Measurements from ENCODE around the gene OSTM1. TPM values are rescaled to one million over a fixed set of nuclear protein-coding genes. Genes with fewer than 3 reads are reported as not detected.
"Not testable (repeated sequence)": the region's sequence is repeated elsewhere in the genome, so short reads cannot be mapped to it uniquely, and the experiment has no call there.

OSTM1 gene
- total RNA-seq, 2 experiments from 2014 or later: 16.3 to 20.9 TPM

DNA sequence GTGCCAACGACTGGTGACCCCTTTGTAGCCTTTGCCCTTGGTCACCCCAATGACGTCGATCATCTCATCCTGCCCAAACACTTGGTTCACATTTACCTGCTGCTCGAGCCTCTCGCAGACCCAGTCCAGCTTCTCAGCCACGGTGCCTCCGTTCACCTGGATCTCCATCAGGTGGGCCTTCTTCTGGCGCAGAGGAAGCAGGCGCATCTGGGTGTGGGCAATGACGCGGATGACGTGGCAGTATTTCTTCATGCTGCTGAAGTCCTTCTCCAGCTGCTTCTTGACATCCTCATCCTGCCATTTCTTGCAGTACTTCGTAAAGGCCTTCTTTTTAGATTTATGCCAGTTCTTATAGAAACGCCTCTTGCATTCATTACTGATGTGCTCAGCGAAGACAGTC lies 69.7 kb downstream of the OSTM1 start:
- Histone ChIP-seq H3K4me3 (ENCODE audit: low read length) (no peak overlapping the region), H3K27ac (ENCODE audit: low read depth in 1 of 2, low read length in 2 of 2) (no peak overlapping the region), H3K36me3 (ENCODE audit: insufficient read depth, low read length) (no peaks in the 10 kb centered on the region), H3K4me1 (ENCODE audit: insufficient read depth, low read length) (no peaks in the 10 kb centered on the region), H3K9me3 (ENCODE audit: control insufficient read depth in 1 of 2, insufficient read depth in 1 of 2, low read length in 2 of 2) (peaks cover 0 to 10% of the 10 kb centered on the region in 2 experiments), H3K27me3 (ENCODE audit: control insufficient read depth in 1 of 2, insufficient read depth in 2 of 2, low read length in 2 of 2) (no peaks in the 10 kb centered on the region)
- Mint-ChIP-seq H3K9me3 (peaks cover 9% of the 10 kb centered on the region), H3K36me3 (ENCODE audit: low read depth) (peaks cover 10% of the 10 kb centered on the region), H3K27me3 (peaks cover 9% of the 10 kb centered on the region), H3K4me3 (no peak overlapping the region), H3K4me1 (ENCODE audit: low read depth) (no peaks in the 10 kb centered on the region), H3K27ac (no peak overlapping the region)
- intact Hi-C loops (cut with DNase I, micrococcal nuclease): no loop called here
- ChIA-PET POLR2A (no interaction called here), CTCF (no interaction called here)
- ATAC-seq (ENCODE audit: poor library complexity): no peak
- no peak for DNase-seq
- TF ChIP-seq, protein P1, sequence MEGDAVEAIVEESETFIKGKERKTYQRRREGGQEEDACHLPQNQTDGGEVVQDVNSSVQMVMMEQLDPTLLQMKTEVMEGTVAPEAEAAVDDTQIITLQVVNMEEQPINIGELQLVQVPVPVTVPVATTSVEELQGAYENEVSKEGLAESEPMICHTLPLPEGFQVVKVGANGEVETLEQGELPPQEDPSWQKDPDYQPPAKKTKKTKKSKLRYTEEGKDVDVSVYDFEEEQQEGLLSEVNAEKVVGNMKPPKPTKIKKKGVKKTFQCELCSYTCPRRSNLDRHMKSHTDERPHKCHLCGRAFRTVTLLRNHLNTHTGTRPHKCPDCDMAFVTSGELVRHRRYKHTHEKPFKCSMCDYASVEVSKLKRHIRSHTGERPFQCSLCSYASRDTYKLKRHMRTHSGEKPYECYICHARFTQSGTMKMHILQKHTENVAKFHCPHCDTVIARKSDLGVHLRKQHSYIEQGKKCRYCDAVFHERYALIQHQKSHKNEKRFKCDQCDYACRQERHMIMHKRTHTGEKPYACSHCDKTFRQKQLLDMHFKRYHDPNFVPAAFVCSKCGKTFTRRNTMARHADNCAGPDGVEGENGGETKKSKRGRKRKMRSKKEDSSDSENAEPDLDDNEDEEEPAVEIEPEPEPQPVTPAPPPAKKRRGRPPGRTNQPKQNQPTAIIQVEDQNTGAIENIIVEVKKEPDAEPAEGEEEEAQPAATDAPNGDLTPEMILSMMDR (IDR thresholded peaks at IDR 0.05): no peak

DNA sequence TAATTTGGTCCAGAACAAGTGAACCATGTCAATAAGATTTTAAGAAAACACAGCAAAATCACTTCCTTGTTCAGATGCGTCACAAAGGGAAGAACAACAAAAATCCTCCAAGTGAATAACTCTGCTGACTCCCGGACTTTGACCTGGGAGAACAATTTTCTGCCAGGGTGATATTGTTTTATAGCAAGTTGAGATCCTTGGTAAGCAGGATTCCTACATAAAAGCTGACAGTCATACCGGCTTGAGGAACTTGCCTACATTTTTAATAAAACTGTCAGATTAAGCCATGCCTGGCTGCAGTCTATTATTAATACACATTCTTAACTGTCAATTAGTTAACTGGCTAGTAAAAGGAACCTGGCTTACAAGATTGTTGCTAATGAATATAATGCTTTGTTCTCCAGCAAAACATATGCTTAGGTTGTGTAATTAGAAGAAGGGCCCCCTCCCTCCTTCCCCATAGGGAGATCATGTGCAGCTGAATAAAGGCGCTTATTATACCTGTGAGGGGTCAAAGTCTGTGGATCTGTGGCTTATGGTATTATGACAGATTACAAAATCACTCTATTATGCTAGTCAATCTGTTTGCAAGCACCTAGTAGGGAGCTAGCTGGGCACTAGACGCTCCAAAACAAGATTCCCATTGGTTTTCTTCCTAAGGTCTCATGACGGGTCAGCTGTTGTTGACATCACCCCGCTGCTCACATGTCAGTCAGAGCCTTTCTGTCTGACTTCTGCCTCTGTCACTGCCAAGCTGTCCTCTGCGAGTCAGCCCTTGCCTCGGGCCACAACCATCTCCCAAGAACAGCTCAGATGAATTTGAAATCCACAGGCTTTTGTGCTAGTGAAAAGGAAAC lies 71.9 kb downstream of the OSTM1 start:
- ChIA-PET POLR2A (no interaction called here), CTCF (no interaction called here)
- no peak overlapping the region for H3K27ac Mint-ChIP-seq
- no peaks in the 10 kb centered on the region for H3K9me3 Mint-ChIP-seq
- H3K4me3 ChIP-seq (ENCODE audit: low read length): no peak overlapping the region
- no peaks in the 10 kb centered on the region for H3K4me1 ChIP-seq (ENCODE audit: insufficient read depth, low read length)
- no peaks in the 10 kb centered on the region for H3K36me3 ChIP-seq (ENCODE audit: insufficient read depth, low read length)
- no peak overlapping the region for H3K4me3 Mint-ChIP-seq
- intact Hi-C loops (cut with DNase I, micrococcal nuclease): no loop called here
- ATAC-seq (ENCODE audit: poor library complexity) (no peak), DNase-seq (no peak)
- no peaks in the 10 kb centered on the region for H3K27me3 ChIP-seq (ENCODE audit: control insufficient read depth in 1 of 2, insufficient read depth in 2 of 2, low read length in 2 of 2)
- H3K27ac ChIP-seq (ENCODE audit: low read depth in 1 of 2, low read length in 2 of 2): no peak overlapping the region
- H3K36me3 Mint-ChIP-seq (ENCODE audit: low read depth): no peaks in the 10 kb centered on the region
- no peaks in the 10 kb centered on the region for H3K4me1 Mint-ChIP-seq (ENCODE audit: low read depth)
- H3K9me3 ChIP-seq (ENCODE audit: control insufficient read depth in 1 of 2, insufficient read depth in 1 of 2, low read length in 2 of 2): no peaks in the 10 kb centered on the region
- TF ChIP-seq, protein P1 (IDR thresholded peaks at IDR 0.05): no peak
- peaks cover 2% of the 10 kb centered on the region for H3K27me3 Mint-ChIP-seq

DNA sequence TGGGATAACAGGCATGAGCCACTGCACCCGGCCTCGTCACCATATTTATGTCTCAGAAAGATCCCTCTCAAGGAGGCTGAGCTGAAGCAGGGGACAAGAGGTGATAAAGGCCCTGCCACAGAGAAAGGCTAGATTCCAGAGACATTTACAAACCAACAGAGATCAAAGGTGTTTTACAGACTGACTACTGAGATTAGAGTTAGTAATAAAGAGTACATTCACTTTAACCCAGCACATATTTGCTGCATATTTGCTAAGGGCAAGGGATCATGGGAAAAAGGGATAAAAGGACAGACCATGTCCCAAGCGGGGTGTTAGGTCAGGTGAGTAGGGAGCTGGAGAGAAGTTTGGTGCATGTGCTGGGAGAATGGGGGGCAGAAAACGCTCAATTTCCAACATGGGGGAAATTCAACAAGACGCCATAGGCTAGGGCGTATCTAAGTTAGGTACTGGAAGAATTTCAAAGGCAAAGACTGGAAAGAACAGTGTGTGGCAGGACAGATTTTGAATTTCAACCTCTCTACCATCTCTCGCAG lies 72.8 kb downstream of the OSTM1 start:
- TF ChIP-seq, protein P1 (IDR thresholded peaks at IDR 0.05): no peak

DNA sequence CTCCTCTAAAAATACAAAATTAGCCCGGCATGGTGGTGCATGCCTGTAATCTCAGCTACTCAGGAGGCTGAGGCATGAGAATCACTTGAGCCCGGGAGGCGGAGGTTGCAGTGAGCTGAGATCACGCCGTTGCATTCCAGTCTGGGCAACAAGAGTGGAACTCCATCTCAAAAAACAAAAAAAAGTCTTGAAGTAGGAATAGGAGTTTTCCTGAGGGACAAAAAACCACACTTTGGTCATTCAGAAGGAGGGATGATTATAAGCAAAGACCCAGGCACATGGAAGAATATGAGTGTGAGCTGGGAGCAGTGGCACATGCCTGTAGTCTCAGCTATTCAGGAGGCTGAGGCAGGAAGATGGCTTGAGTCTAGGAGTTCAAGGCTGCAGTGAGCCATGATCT lies 74.3 kb downstream of the OSTM1 start:
- H3K27ac ChIP-seq (ENCODE audit: low read depth in 1 of 2, low read length in 2 of 2); CTCF ChIA-PET; H3K9me3 Mint-ChIP-seq; DNase-seq; H3K4me3 ChIP-seq (ENCODE audit: low read length); H3K27ac Mint-ChIP-seq; H3K27me3 ChIP-seq (ENCODE audit: control insufficient read depth in 1 of 2, insufficient read depth in 2 of 2, low read length in 2 of 2); H3K4me3 Mint-ChIP-seq; H3K36me3 Mint-ChIP-seq (ENCODE audit: low read depth); POLR2A ChIA-PET; intact Hi-C loops (cut with DNase I, micrococcal nuclease); ATAC-seq (ENCODE audit: poor library complexity); H3K36me3 ChIP-seq (ENCODE audit: insufficient read depth, low read length); H3K9me3 ChIP-seq (ENCODE audit: control insufficient read depth in 1 of 2, insufficient read depth in 1 of 2, low read length in 2 of 2); H3K27me3 Mint-ChIP-seq; H3K4me1 ChIP-seq (ENCODE audit: insufficient read depth, low read length); H3K4me1 Mint-ChIP-seq (ENCODE audit: low read depth): not testable (repeated sequence)

More for the DNA sequence above, 72.8 kb downstream of the OSTM1 start:
- CTCF ChIA-PET: no interaction called here
- DNase-seq (no peak), ATAC-seq (ENCODE audit: poor library complexity) (no peak)
- H3K36me3 Mint-ChIP-seq (ENCODE audit: low read depth): no peaks in the 10 kb centered on the region
- H3K4me1 ChIP-seq (ENCODE audit: insufficient read depth, low read length): no peaks in the 10 kb centered on the region
- no peak overlapping the region for H3K4me3 ChIP-seq (ENCODE audit: low read length)
- intact Hi-C loops (cut with DNase I, micrococcal nuclease): no loop called here
- no peaks in the 10 kb centered on the region for H3K27me3 Mint-ChIP-seq
- H3K27ac ChIP-seq (ENCODE audit: low read depth in 1 of 2, low read length in 2 of 2): no peak overlapping the region
- no peaks in the 10 kb centered on the region for H3K9me3 Mint-ChIP-seq
- H3K27me3 ChIP-seq (ENCODE audit: control insufficient read depth in 1 of 2, insufficient read depth in 2 of 2, low read length in 2 of 2): no peaks in the 10 kb centered on the region
- no peaks in the 10 kb centered on the region for H3K36me3 ChIP-seq (ENCODE audit: insufficient read depth, low read length)
- no peak overlapping the region for H3K27ac Mint-ChIP-seq
- no peaks in the 10 kb centered on the region for H3K4me1 Mint-ChIP-seq (ENCODE audit: low read depth)
- no peaks in the 10 kb centered on the region for H3K9me3 ChIP-seq (ENCODE audit: control insufficient read depth in 1 of 2, insufficient read depth in 1 of 2, low read length in 2 of 2)
- POLR2A ChIA-PET: no interaction called here
- no peak overlapping the region for H3K4me3 Mint-ChIP-seq

Measured in CD4-positive, alpha-beta T cell (primary cell).